KMS-11 (cell line): ENCODE results near the gene COL5A1.
"Not testable (repeated sequence)": the region's sequence is repeated elsewhere in the genome, so short reads cannot be mapped to it uniquely, and the experiment has no call there.

Experiments used
- H2AFZ ChIP-seq: fragments of 200-600 bp; sonication (generic); 2 replicates; pipeline ENCODE4 v1.6.1; 2016; ENCODE audit warnings: antibody characterized with exemption, mixed run types, low read depth
- H3K27ac ChIP-seq: fragments of 200-600 bp; sonication (generic); 2 replicates; pipeline ENCODE4 v1.6.1; 2016; ENCODE audit warnings: mild to moderate bottlenecking, mixed run types
- H3K27me3 ChIP-seq: fragments of 200-600 bp; sonication (generic); 2 replicates; pipeline ENCODE4 v1.6.1; 2017; ENCODE audit warnings: mild to moderate bottlenecking, low read depth, mixed run types, moderate library complexity; ENCODE audit not compliant: insufficient read depth
- H3K36me3 ChIP-seq: fragments of 200-600 bp; sonication (generic); 2 replicates; pipeline ENCODE4 v1.6.1; 2017; ENCODE audit warnings: mild to moderate bottlenecking, mixed run types; ENCODE audit not compliant: insufficient read depth
- H3K4me1 ChIP-seq: fragments of 200-600 bp; sonication (generic); 2 replicates; pipeline ENCODE4 v1.6.1; 2016; ENCODE audit warnings: mild to moderate bottlenecking, low read depth, mixed run types; ENCODE audit not compliant: poor library complexity, severe bottlenecking
- H3K4me2 ChIP-seq: fragments of 200-600 bp; sonication (generic); 2 replicates; pipeline ENCODE4 v1.7.0; 2016; ENCODE audit warnings: mild to moderate bottlenecking, mixed run types
- H3K4me3 ChIP-seq: fragments of 200-600 bp; sonication (generic); IDR thresholded peaks from 2 replicates; pipeline ENCODE4 v1.6.1; 2017; ENCODE audit warnings: low read depth, low read length, mixed read lengths; ENCODE audit not compliant: insufficient read depth
- H3K79me2 ChIP-seq: fragments of 200-600 bp; sonication (generic); 2 replicates; pipeline ENCODE4 v1.6.1; 2016; ENCODE audit warnings: low read depth, mixed run types; ENCODE audit not compliant: insufficient read depth
- H3K9ac ChIP-seq: fragments of 200-600 bp; sonication (generic); 2 replicates; pipeline ENCODE4 v1.6.1; 2016; ENCODE audit warnings: mild to moderate bottlenecking, mixed run types
- H4K20me1 ChIP-seq: fragments of 200-600 bp; sonication (generic); 2 replicates; pipeline ENCODE4 v1.6.1; 2016; ENCODE audit warnings: mild to moderate bottlenecking, mixed run types; ENCODE audit not compliant: insufficient read depth
- CTCF ChIP-seq: fragments of 200-600 bp; sonication (generic); conservative IDR thresholded peaks from 2 replicates; pipeline ENCODE4 v1.6.1; 2017; ENCODE audit warnings: low read depth, mild to moderate bottlenecking, antibody characterized with exemption, low read length, moderate library complexity, mixed read lengths

COL5A1 gene

GRCh38 chr9:134683714-134684374, 42.2 kb downstream of the COL5A1 start:
- Histone ChIP-seq H2AFZ (no peak overlapping the region), H3K4me2 (no peak overlapping the region), H3K27me3 (peaks cover 32% of the 10 kb centered on the region), H3K27ac (no peak overlapping the region), H3K4me1 (no peaks in the 10 kb centered on the region), H4K20me1 (no peaks in the 10 kb centered on the region), H3K36me3 (no peaks in the 10 kb centered on the region), H3K9ac (no peak overlapping the region), H3K4me3 (no peak overlapping the region), H3K79me2 (no peaks in the 10 kb centered on the region)
- no peak for TF ChIP-seq CTCF

DNA sequence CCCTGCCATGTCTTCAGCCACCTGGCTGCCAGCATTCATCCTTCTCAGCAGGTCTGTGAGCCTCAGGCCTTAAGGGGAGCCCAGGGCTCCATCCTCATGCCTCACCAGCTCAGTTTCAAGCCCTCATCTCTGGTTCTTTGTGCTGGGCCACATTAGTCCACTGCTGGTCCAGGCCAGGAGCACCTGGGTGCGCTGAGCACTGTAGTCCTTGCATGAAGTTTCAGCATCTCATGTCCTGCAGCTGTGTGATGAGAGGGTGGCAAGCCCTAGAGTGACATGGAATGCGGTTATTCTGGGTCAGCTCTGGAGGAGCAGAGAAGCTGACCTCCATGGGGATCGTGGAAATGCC, 42.7 kb downstream of the COL5A1 start:
- Histone ChIP-seq H3K27me3 (peaks cover 36% of the 10 kb centered on the region), H3K27ac (no peak overlapping the region), H3K79me2 (no peaks in the 10 kb centered on the region), H4K20me1 (no peaks in the 10 kb centered on the region), H3K9ac (no peak overlapping the region), H3K36me3 (no peaks in the 10 kb centered on the region), H3K4me2 (no peak overlapping the region), H3K4me1 (no peaks in the 10 kb centered on the region), H3K4me3 (no peak overlapping the region), H2AFZ (no peak overlapping the region)
- TF ChIP-seq CTCF = no peak

DNA sequence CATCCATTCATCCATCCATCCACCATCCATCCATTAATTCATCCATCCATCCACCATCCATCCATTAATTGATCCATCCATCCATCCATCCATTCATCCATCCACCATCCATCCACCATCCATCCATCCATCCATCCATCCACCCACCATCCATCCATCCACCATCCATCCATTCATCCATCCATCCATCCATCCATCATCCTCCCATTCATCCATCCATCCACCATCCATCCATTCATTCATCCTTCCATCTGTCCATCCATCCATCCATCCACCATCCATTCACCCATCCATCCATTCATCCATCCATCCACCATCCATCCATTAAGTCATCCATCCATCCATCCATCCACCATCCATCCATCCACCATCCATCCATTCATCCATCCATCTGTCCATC, 43.3 kb downstream of the COL5A1 start:
- H3K79me2 ChIP-seq, H4K20me1 ChIP-seq: not testable (repeated sequence)

GRCh38 chr9:134685784-134686183, 44.2 kb downstream of the COL5A1 start:
- H3K9ac ChIP-seq = no peak overlapping the region
- no peaks in the 10 kb centered on the region for H3K79me2 ChIP-seq
- H3K36me3 ChIP-seq = no peaks in the 10 kb centered on the region
- H3K4me2 ChIP-seq = no peak overlapping the region
- H4K20me1 ChIP-seq = no peaks in the 10 kb centered on the region
- TF ChIP-seq CTCF = no peak
- no peak overlapping the region for H3K27ac ChIP-seq
- H3K4me3 ChIP-seq = no peak overlapping the region
- no peak overlapping the region for H2AFZ ChIP-seq
- no peaks in the 10 kb centered on the region for H3K4me1 ChIP-seq
- H3K27me3 ChIP-seq = peaks cover 41% of the 10 kb centered on the region

More for the DNA sequence above, 43.3 kb downstream of the COL5A1 start:
- not testable (repeated sequence) for H3K36me3 ChIP-seq, H2AFZ ChIP-seq, H3K4me1 ChIP-seq, H3K4me2 ChIP-seq, H3K9ac ChIP-seq, H3K27ac ChIP-seq, H3K4me3 ChIP-seq
- peaks cover 38% of the 10 kb centered on the region for H3K27me3 ChIP-seq

DNA sequence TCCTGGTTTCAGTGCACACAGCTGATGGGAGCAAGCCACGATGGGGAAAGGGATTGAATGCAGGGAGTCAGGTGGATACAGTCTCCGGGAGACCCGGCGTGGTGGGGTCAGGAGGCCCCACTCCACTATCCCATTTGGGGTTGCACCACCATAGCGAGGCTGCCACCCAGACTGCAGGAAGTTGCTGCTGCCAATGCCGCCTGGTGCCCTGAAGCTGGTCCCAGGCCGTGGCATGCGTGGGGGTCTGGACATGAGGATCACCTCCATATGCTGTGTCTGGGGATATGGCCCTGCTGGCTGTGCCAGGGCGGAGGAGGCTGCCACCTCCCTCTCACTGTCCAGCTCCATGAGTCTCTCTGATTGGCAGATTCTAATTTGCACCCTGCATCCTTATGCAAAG, 45.3 kb downstream of the COL5A1 start:
- H3K4me1 ChIP-seq = no peaks in the 10 kb centered on the region
- H3K36me3 ChIP-seq = no peaks in the 10 kb centered on the region
- no peak overlapping the region for H3K4me2 ChIP-seq
- peaks cover 43% of the 10 kb centered on the region for H3K27me3 ChIP-seq
- H2AFZ ChIP-seq = no peak overlapping the region
- no peaks in the 10 kb centered on the region for H4K20me1 ChIP-seq
- no peak overlapping the region for H3K9ac ChIP-seq
- no peak overlapping the region for H3K27ac ChIP-seq
- no peaks in the 10 kb centered on the region for H3K79me2 ChIP-seq
- no peak for TF ChIP-seq CTCF
- H3K4me3 ChIP-seq = no peak overlapping the region
